Femur (tissue), 1 donor: ENCODE data around the gene MPP2.

ENCODE experiments used
- DNase-seq: peaks from one replicate; pipeline ENCODE4 v3.0.0-alpha.2; 2017

The MPP2 gene

GRCh38 chr17:43842975-43843325, 64.4 kb downstream of the MPP2 start:
- no peak for DNase-seq

DNA sequence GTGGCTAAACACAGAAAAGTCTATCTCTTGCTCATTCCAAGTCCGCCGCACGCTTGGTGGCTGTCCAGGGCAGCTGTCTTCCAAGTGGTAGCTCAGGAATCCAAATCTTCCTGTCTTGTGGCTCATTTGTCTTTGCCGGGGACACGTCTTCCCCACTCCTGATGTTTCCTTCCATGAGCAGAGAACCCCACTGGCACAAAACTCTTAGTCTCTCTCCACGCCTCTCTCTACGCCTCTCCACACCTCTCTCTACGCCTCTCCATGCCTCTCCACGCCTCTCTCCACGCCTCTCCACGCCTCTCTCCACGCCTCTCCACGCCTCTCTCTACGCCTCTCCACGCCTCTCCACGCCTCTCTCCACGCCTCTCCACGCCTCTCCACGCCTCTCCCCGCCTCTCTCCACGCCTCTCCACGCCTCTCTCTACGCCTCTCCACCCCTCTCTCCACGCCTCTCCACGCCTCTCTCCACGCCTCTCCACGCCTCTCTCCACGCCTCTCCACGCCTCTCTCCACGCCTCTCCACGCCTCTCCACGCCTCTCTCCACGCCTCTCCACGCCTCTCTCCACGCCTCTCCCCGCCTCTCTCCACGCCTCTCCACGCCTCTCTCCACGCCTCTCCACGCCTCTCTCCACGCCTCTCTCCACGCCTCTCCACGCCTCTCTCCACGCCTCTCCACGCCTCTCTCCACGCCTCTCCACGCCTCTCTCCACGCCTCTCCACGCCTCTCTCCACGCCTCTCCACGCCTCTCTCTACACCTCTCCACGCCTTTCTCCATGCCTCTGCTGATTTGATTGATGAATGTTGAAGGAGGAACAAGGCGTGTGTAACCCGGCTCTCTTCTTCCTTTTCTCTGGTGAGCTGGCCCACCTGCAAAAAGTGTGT, 65.0 kb downstream of the MPP2 start:
- DNase-seq, result peak; percentile 61

- no peak for DNase-seq
These were observed 66.1 kb downstream of the MPP2 start for GRCh38 chr17:43841282-43841681.

- no peak for DNase-seq
These were observed 66.5 kb downstream of the MPP2 start for GRCh38 chr17:43840814-43841213.

DNA sequence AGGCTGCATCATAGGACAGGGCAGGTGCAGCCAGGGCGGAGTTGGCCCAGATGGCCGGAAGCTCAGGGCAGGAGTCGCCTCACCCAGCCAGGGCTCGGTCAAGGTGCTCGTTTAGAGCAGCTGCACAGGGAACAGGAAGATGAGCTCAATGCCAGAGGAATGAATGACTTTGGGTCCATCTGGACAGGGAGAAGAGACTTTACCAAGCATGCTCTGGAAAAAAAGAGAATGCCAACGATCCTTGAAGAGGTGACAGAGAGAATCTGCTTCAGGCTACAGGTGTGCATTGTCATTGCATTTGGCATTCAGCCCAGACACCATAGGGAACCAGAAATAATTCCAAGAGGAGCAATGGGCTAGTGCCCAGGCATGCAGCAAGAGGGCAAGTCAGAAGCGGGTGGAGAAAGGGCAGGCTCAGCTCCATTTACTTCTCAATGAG, 67.6 kb downstream of the MPP2 start:
- DNase-seq, result no peak

DNA sequence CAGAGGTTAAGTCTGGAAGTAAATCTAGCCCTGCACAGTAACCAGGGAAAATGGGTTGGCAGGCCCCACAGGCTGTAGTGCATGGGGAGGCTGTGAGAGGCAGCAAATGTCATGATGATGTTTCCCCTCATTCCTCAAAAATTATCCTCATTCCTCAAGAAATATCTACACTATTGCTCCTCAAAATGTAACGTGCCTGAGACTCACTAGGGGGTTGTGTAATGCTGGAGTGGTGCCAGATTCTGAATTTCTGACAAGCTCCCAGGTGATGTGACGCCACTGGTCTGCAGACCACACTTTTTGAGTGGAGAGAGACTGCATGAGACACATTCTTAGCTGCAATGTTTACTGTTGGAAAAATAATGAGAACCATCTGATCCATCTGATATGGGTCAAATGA, 73.2 kb downstream of the MPP2 start:
- DNase-seq, result no peak

DNA sequence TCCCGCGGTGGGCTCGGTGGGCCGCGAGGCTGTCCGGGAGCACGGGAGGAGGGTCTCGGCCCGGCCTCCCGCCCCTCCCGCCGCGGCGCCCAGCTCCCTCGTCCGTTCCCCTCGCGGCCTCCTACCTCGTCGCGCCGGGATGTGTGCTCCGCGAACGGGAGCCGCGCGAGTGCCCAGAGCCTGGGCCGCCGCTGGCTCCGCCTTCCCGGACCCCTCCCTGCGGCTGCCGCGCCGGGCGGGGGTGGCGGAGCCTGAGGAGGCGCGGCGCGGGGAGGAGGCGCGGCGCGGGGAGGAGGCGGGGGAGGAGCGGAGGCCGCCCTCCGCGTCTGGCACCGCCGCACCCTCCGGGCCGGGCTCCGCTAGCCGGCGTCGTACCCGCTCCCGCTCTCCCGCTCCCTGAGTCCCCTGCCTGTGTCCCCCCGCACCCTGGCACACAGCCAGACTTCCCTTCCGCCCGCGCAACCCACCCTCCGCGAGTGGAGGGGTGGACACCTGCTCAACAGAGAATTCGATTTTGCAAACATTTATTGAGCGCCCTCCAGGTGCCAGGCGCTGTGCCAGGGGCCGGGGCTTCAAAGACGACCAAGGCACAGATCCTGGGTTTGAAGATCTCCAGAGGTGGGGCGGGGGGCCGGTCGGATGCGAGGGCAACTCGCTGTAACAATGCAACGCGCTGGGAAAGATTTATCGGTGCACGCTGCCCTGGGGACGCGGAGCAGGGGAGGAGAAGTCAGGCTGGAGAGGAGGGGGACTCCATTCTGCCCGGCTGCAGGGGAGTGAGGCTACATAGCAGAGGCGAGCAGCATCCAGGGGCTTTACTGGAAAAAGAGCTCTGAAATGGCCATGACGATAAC, 74.1 kb downstream of the MPP2 start, which contains the start of gene MPP3:
TSS of gene MPP3 (minus strand) at position 171 of the 854 bp plus-strand sequence. CDS start 1,240 bp downstream, outside the sequence.
- DNase-seq, result peak; percentile 76

DNA sequence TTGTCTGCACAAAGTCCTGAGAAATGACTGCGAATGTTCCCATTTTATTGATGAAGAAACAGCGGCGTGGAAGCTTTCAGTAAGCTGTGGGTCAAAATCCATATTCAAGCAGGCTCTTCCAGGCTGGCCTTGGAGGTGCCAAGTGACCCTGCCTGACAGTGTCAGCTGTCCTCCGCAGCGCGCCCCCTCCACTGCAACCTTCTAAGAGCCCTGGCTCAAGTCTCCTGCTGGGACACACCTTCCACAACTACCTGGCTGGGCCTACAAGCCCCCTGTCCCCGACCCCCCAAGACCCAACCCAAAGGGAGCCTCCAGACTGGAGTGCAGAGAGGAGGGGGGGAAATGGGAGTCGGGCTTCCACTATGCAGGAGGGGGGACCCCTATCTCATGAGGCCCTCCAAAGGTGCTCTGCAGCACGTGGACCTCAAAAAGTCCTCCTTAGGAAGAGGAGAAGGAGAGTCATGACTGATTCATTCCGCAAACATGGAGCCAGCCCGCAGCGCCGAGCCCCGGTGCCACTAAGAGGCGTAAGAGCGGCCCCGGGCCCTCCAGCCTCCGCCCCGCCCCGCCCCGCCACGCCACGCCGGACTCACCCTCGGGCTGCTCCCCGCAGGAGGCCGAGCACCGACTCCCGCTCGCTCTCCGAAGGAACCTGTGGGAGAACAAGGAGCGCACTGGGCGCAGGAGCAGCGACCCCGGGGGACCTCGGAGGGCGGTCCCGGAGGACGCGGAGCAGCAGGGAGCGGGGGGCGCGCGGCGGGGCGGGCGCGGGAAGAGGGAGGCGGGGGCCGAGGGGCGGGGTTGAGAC, 75.0 kb downstream of the MPP2 start:
- DNase-seq, result peak; percentile 58

GRCh38 chr17:43831633-43832032, 75.7 kb downstream of the MPP2 start:
- no peak for DNase-seq

GRCh38 chr17:43830510-43831140, 76.7 kb downstream of the MPP2 start:
- no peak for DNase-seq

DNA sequence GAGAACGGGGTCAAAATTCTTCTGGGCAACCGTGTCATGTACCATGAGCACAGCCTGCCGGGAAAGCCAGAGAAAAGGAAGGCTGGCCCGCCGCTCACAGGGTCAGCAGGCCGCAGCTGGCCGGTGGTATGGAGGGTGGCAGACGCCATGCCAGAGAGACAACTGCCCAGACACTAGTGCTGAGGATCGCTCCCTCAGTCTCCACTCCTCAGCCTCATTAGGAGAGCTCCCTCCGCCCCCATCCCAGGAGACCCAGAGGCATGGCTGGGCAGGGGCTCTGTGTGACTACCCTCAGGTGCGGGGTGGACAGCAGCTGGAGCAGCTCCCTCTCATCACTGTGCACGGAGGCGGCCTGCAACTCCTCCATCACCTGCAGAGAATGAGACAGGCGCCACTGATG, 77.6 kb downstream of the MPP2 start:
- no peak for DNase-seq

GRCh38 chr17:43827596-43827995, 79.7 kb downstream of the MPP2 start:
- DNase-seq, result no peak

DNA sequence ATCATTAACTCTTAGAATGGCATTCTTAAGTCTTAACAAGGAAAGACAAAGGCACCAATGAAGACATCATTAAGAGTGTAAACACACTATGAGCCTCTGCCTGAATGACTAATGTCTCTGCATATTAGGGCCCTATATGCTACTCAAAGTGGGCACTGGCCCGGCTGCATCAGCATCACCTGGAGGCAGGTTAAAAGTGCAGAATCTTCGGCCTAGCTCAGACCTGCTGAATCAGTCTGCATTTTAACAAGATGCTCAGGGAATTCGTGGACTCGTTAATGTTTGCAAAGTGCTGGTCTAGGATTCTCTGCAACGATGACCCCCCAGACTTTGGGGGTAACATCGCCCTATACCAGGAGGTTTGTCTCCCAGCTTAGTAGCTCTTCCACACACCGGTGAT, 81.1 kb downstream of the MPP2 start:
- no peak for DNase-seq

- DNase-seq, result no peak
These were observed 81.8 kb downstream of the MPP2 start for GRCh38 chr17:43825567-43825966.
